Keratinocyte (primary cell): ENCODE results near the gene BCL2.

Source experiments
- CTCF ChIP-seq, 3 experiments: IDR thresholded peaks in 1 of 3; conservative IDR thresholded peaks in 1 of 3; optimal IDR thresholded peaks in 1 of 3; 2 replicates in 2 of 3; 3 replicates in 1 of 3; pipeline versions ENCODE3 to v1.5.1; 2011; ENCODE audit warnings: low read length in 3 of 3, mild to moderate bottlenecking in 3 of 3, moderate library complexity in 2 of 3, control low read depth in 1 of 3, inconsistent platforms in 1 of 3; ENCODE audit not compliant: insufficient read depth in 2 of 3; ENCODE audit errors: extremely low read depth in 1 of 3
- EZH2 ChIP-seq: IDR thresholded peaks from one replicate; pipeline ENCODE4 v1.6.1; 2012; ENCODE audit warnings: inconsistent platforms, mild to moderate bottlenecking, low read length, moderate library complexity

- TF ChIP-seq CTCF (optimal IDR thresholded peaks at IDR 0.05 in 1 of 3, IDR thresholded peaks at IDR 0.05 in 1 of 3, conservative IDR thresholded peaks at IDR 0.05 in 1 of 3; ENCODE audit: extremely low read depth in 1 of 3, insufficient read depth in 2 of 3, low read length in 3 of 3), result no peak
- TF ChIP-seq EZH2, result no peak
These were observed 84.7 kb downstream of the BCL2 start for GRCh38 chr18:63234841-63235240.
